GM10266 (cell line): Measurements from ENCODE around the gene SLC48A1.

Experiments used
- DNase-seq: peaks from one replicate; pipeline ENCODE4 v3.0.0; 2012; ENCODE audit errors: extremely low spot score
- TF ChIP-seq, protein P1 (sequence below): IDR thresholded peaks from 2 replicates; pipeline ENCODE4 v1.5.1; 2012; ENCODE audit warnings: mild to moderate bottlenecking, low read depth; ENCODE audit not compliant: control insufficient read depth, insufficient read depth; ENCODE audit errors: missing control alignments

The SLC48A1 gene

DNA sequence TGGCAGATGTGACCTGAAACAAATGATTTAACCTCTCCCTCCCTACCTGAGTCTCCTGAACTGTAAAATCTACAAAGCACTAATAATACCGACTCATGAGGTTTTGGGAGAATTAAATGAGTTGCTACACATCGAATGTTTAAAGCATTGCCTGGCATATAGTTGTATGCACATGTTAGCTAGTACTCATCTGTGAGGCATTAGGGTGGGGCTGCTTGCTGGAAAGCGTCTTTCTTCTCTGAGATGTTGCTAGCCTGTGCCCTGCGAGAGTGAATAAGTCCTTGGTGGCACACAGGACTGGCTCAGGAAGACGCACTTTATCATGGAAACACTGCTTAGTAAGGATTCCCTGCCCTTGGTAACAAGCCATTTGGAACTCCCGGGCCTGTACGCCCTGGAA is 20.5 kb upstream of the SLC48A1 start:
- TF ChIP-seq, protein P1, sequence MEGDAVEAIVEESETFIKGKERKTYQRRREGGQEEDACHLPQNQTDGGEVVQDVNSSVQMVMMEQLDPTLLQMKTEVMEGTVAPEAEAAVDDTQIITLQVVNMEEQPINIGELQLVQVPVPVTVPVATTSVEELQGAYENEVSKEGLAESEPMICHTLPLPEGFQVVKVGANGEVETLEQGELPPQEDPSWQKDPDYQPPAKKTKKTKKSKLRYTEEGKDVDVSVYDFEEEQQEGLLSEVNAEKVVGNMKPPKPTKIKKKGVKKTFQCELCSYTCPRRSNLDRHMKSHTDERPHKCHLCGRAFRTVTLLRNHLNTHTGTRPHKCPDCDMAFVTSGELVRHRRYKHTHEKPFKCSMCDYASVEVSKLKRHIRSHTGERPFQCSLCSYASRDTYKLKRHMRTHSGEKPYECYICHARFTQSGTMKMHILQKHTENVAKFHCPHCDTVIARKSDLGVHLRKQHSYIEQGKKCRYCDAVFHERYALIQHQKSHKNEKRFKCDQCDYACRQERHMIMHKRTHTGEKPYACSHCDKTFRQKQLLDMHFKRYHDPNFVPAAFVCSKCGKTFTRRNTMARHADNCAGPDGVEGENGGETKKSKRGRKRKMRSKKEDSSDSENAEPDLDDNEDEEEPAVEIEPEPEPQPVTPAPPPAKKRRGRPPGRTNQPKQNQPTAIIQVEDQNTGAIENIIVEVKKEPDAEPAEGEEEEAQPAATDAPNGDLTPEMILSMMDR: no peak
- no peak for DNase-seq

DNA sequence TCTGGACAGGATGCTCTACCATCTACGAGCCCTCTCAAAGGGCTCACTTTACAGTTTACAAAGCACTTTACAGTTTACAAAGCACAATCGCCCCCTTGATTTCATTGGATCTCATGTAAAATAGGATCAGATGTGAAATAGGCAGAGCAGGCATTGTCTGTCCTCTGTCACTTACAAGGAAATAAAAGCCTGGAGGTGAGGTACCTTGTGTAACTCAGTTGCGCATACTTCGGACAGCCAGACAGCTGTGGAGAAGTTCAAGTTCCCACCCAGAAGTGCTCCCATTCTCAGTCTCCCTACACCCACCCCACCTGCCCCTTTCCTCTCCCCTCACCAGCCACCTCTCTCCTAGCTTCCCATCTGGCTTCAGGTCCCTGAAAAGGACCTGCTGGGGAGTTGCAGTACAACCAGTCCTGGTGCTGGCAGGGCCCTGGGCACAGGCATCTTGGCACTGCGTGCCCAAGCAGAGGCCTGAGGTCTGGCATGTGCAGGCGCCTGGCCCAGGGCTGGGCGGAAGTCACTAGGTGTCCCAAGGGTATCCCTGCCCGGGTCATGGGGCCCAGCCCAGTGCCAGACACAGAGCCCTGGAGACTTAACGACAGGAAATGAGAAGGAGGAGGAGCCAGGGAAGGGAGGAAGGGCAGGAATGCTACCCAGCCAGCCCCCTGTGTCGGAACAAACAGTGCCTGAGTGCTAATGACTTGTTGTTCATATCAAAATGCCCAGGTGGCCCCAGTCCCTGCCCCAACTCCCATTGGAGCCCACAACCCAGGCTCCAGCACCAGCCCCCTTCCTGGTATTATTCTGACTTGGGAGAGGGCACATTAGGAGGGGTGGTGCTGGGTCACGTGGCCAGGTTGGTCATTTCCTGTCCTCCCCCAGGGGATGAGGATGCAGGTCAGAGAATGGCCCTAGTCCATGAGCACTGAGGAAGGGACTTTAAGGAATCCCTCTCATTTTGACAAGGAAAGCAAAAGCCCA is 19.7 kb upstream of the SLC48A1 start:
- TF ChIP-seq, protein P1: no peak
- no peak for DNase-seq

DNA sequence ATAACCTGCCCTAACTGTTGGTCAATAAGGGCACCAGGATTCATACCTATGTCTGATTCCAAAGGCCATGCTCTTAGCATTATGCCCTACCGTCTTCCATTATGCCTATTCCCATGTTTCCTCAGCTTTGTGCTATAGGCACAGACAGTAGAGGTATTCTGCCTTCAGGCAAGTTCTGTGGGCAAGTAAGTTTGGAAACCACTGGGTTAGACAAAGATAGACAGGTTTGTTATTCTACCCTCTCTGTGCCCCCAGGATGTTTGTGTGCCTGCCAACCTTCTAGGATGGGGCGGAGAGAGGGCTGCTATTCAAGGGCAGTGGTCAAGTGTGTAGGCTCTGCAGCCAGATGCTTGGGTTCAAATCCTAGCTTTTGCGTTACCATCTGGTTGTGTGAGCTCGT is 18.9 kb upstream of the SLC48A1 start:
- no peak for DNase-seq
- TF ChIP-seq, protein P1: no peak

DNA sequence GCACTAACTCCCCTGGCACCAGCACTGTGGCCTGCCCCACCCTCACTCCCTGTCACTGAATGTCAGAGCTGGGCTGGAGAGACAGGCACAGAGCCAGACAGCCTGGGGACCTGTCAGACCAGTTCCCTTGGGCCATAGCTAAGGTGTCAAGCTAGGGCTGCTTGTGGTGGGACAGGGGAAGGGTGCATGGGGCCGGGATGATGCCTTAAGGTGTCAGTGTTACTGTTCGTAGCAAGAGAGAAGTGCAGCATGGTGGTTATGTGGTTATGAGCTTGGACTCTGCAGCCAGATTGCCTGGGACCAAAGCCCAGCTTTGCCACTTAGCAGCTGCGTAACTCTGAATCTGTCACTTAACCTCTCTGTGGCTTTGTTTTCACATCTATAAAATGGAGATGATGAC is 18.2 kb upstream of the SLC48A1 start:
- TF ChIP-seq, protein P1: no peak
- DNase-seq: no peak

DNA sequence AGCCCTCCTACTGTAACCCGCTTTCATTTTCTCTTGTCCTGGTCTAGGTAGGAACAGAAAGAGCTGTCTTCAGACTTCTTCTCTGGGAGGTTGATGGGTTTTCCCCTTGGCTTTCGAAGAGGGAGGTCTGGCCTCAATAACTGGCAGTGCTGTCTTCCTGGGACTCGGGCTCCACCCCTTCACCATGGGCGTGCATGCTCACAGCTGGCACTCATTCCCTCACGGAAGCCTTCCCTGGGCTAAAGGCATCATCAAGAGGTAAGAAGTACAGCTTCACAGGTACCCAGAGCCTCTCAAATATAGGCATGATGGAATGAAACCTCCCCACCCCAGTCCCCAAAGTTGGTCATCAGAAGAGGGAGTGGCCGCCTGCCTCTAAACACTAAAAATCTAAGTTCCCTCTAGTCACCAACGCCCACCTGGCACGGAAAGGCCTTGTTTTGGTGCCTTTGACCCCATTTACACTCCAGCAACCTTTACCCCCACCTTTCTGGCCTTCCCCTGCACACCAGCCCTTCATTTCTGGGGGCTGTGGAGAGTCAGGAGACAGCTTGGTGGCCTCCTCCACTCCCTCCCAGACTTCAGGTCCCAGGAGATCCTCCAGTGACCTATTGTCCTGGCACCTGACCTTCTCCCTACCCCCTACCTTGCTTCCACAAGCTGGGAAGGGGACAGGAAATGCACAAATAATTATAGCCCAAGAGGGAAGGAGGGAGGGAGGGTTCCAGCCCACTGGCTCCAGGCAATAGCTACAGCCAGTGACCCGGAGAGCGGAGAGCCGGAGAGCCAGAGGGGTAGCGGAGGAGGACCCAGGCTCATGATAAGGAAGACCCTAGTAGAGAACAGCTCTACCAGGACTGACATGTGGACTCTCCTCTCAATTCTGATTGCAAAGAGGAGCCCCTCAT is 17.1 kb upstream of the SLC48A1 start:
- TF ChIP-seq, protein P1: no peak
- DNase-seq: peak; percentile 84

DNA sequence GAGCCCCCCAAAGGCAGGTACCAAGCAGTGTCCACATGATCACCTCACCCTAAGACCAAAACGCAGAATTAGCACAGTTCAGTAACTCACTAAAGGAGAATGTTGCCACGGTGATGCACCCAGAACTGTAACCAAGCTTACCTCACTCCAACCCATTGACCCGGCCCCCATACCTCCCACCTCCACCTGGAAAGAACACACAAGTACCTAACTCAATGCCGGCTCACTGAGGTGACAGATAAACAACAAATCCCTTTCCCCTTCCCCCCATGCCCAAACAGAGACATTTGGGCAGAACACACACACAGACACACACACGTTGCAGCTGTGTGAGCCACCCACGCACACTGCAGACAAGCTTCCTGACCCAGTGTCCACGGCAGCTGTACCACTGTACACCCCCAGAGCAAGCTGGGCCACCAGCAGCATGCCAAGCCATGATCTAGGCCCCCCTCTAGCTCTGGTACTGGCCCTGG is 15.6 kb upstream of the SLC48A1 start:
- TF ChIP-seq, protein P1: no peak
- DNase-seq: no peak
